B cell (primary cell): ENCODE data around the gene CHTOP. TPM values are rescaled to one million over a fixed set of nuclear protein-coding genes. Genes with fewer than 3 reads are reported as not detected.

Source experiments
- ATAC-seq: fragments of 200-7000 bp; cut with Tn5 transposase; one replicate; pipeline ENCODE4 v1.10.0; 2021; ENCODE audit warnings: low read depth, mild to moderate bottlenecking, moderate number of reproducible peaks, moderate library complexity
- CTCF ChIA-PET: fragments of 350-600 bp; sonication (Branson Sonifier 250); formaldehyde crosslinking; loops from one replicate; lab custom pipeline; 2021; ENCODE audit warnings: antibody characterized with exemption, inconsistent platforms; lab: Charles Lee
- POLR2A ChIA-PET: fragments of 350-600 bp; sonication (Branson Sonifier 250); formaldehyde crosslinking; loops from one replicate; lab custom pipeline; 2021; ENCODE audit warnings: antibody characterized with exemption; lab: Charles Lee
- DNase-seq: peaks from one replicate; pipeline ENCODE4 v3.0.0; 2013
- H2AFZ ChIP-seq: 2 replicates; pipeline ENCODE4 v1.6.1; 2012; ENCODE audit warnings: mild to moderate bottlenecking, low read depth, low read length; ENCODE audit not compliant: insufficient read depth, poor library complexity, severe bottlenecking
- H3K27ac ChIP-seq, 2 donors: 1 replicate in 1 of 2; 2 replicates in 1 of 2; pipeline ENCODE4 v1.5.1; 2012 to 2013; ENCODE audit warnings: low read length in 2 of 2, mild to moderate bottlenecking in 2 of 2, moderate library complexity in 1 of 2
- H3K27me3 ChIP-seq, 4 experiments: fragments of 200-600 bp in 1 of 4; sonication (generic) in 1 of 4; replicated peaks in 1 of 4; 1 replicate in 2 of 4; 2 replicates in 2 of 4; pipeline versions ENCODE4 v1.6.1 to v1.7.0; 2013 to 2016; ENCODE audit warnings: low read length in 3 of 4, mild to moderate bottlenecking in 2 of 4, mixed read lengths in 1 of 4, moderate library complexity in 1 of 4; ENCODE audit not compliant: insufficient read depth in 4 of 4, control insufficient read depth in 3 of 4; ENCODE audit errors: control extremely low read depth in 1 of 4
- H3K36me3 ChIP-seq, 2 experiments: replicated peaks in 1 of 2; 1 replicate in 1 of 2; 2 replicates in 1 of 2; pipeline versions ENCODE4 v1.6.1 to v1.7.1; 2013; ENCODE audit warnings: low read length in 1 of 2; ENCODE audit not compliant: insufficient read depth in 2 of 2, control insufficient read depth in 1 of 2; ENCODE audit errors: control extremely low read depth in 1 of 2, extremely low read depth in 1 of 2
- H3K4me1 ChIP-seq, 2 donors: fragments of 200-600 bp in 1 of 2; sonication (generic) in 1 of 2; 1 replicate in 1 of 2; 2 replicates in 1 of 2; pipeline versions ENCODE4 v1.5.1 to v1.6.1; 2013 to 2017; ENCODE audit warnings: low read length in 2 of 2; ENCODE audit not compliant: control insufficient read depth in 2 of 2, insufficient read depth in 2 of 2
- H3K4me2 ChIP-seq: replicated peaks from 2 replicates; pipeline ENCODE3; 2012; ENCODE audit warnings: mild to moderate bottlenecking, low read depth, low read length; ENCODE audit not compliant: poor library complexity, severe bottlenecking
- H3K4me3 ChIP-seq, 5 experiments: fragments of 200-600 bp in 1 of 5; sonication (generic) in 1 of 5; 1 replicate in 3 of 5; 2 replicates in 2 of 5; pipeline versions ENCODE4 v1.5.1 to v1.7.0; 2011 to 2016; ENCODE audit warnings: low read length in 4 of 5, mild to moderate bottlenecking in 4 of 5, low read depth in 2 of 5, control low read depth in 1 of 5, moderate library complexity in 1 of 5; ENCODE audit not compliant: insufficient read depth in 1 of 5; ENCODE audit errors: control extremely low read depth in 1 of 5, extremely low read depth in 1 of 5
- H3K79me2 ChIP-seq: fragments of 200-600 bp; sonication (generic); one replicate; pipeline ENCODE4 v1.6.0; 2016; ENCODE audit warnings: low read length; ENCODE audit not compliant: control insufficient read depth, insufficient read depth
- H3K9ac ChIP-seq: fragments of 200-600 bp; sonication (generic); 2 replicates; pipeline ENCODE4 v1.6.1; 2017; ENCODE audit warnings: mild to moderate bottlenecking, low read length, moderate library complexity
- H3K9me3 ChIP-seq, 3 donors: one replicate each; pipeline versions ENCODE4 v1.6.1 to v1.7.1; 2013; ENCODE audit warnings: low read length in 2 of 3; ENCODE audit not compliant: control insufficient read depth in 2 of 3, insufficient read depth in 1 of 3; ENCODE audit errors: control extremely low read depth in 1 of 3
- H4K20me1 ChIP-seq: 2 replicates; pipeline ENCODE4 v1.6.0; 2012; ENCODE audit warnings: mild to moderate bottlenecking, low read length; ENCODE audit not compliant: insufficient read depth, control insufficient read depth, poor library complexity, severe bottlenecking
- H3K27ac Mint-ChIP-seq: one replicate; pipeline ENCODE4 v1.8.0; 2021; ENCODE audit warnings: mixed read lengths
- H3K27me3 Mint-ChIP-seq: one replicate; pipeline ENCODE4 v1.8.0; 2021; ENCODE audit warnings: mixed read lengths
- H3K4me1 Mint-ChIP-seq: one replicate; pipeline ENCODE4 v1.8.0; 2021; ENCODE audit warnings: mixed read lengths
- H3K4me3 Mint-ChIP-seq: one replicate; pipeline ENCODE4 v1.8.0; 2021; ENCODE audit warnings: mixed read lengths
- H3K9me3 Mint-ChIP-seq: one replicate; pipeline ENCODE4 v1.8.0; 2022; ENCODE audit warnings: mixed read lengths; ENCODE audit not compliant: insufficient read depth
- EZH2 ChIP-seq: IDR thresholded peaks from 2 replicates; pipeline ENCODE4 v1.6.1; 2012; ENCODE audit warnings: borderline replicate concordance, low read depth, mild to moderate bottlenecking, moderate library complexity, low read length; ENCODE audit not compliant: insufficient read depth, poor library complexity, severe bottlenecking
- WGBS: methylation state at CpG from one replicate; pipeline ENCODE4 v1.1.5; 2013; ENCODE audit warnings: missing lambda C conversion rate; ENCODE audit not compliant: insufficient coverage; 5-methylcytosine and 5-hydroxymethylcytosine counted together
- intact Hi-C: fragments of 100-400 bp; cut with micrococcal nuclease; formaldehyde crosslinking; loops from one replicate; pipeline ENCODE4 v1.10.0; 2022
- polyA plus RNA-seq: library from polyadenylated mRNA; depleted of rRNA; stranded (reverse); fragments of >200 nt; gene quantifications from 2 replicates; pipeline ENCODE4 v1.2.3, GENCODE V29; 2012
- total RNA-seq, 2 donors: library from RNA; stranded (reverse); fragments of 120-200 nt in 1 of 2; gene quantifications; 1 replicate in 1 of 2; 2 replicates in 1 of 2; pipeline versions ENCODE4 v1.2.3 to v1.2.4, GENCODE V29; 2013 to 2022
- TF ChIP-seq, protein P1 (sequence below): fragments of 200-600 bp; IDR thresholded peaks from one replicate; pipeline ENCODE4 v1.8.0; 2022; ENCODE audit warnings: antibody characterized with exemption, mild to moderate bottlenecking

CHTOP gene
- total and polyA plus RNA-seq, 2 donors (not counting 1 experiment from before 2014, with no cell fraction given), result 87.0 to 156 TPM

DNA sequence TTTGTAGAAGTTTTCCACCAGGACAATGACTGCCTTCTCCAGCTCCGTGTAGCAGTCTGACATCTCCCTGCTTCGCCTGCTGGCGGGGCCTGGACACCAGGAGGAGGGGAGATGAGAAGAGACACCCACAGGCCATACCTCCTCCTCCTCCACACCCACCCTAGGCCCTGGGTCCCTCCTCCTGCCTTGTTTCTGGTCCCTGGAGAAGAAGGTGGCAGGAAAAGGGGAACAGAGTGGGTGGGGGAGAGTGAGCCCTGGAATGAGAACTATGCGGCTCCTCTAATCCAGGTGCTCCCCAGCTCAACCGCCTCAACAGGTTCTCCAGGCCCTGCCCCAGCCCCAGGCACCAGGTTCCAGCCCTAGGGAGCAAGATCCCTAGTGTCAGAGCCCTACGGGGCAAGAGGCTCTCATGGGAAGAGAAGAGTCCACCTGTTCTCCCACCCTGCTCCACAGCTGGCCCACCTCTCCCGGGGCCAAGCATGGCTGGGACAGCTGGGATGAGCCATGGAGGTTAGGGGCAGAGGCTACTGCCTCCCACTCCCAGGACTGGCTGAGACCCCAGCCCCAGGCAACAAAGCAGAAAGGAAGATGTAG lies 25.7 kb upstream of the CHTOP start:
- TF ChIP-seq, protein P1, sequence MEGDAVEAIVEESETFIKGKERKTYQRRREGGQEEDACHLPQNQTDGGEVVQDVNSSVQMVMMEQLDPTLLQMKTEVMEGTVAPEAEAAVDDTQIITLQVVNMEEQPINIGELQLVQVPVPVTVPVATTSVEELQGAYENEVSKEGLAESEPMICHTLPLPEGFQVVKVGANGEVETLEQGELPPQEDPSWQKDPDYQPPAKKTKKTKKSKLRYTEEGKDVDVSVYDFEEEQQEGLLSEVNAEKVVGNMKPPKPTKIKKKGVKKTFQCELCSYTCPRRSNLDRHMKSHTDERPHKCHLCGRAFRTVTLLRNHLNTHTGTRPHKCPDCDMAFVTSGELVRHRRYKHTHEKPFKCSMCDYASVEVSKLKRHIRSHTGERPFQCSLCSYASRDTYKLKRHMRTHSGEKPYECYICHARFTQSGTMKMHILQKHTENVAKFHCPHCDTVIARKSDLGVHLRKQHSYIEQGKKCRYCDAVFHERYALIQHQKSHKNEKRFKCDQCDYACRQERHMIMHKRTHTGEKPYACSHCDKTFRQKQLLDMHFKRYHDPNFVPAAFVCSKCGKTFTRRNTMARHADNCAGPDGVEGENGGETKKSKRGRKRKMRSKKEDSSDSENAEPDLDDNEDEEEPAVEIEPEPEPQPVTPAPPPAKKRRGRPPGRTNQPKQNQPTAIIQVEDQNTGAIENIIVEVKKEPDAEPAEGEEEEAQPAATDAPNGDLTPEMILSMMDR, result no peak
- no peak for ATAC-seq
- intact Hi-C loops, result no loop called here
- H3K27me3 ChIP-seq, result no peaks in the 10 kb centered on the region
- H3K9ac ChIP-seq, result no peak overlapping the region
- CTCF ChIA-PET, result no interaction called here
- no peak overlapping the region for H3K4me3 Mint-ChIP-seq
- no peak overlapping the region for H2AFZ ChIP-seq
- no peaks in the 10 kb centered on the region for H3K9me3 ChIP-seq
- DNase-seq, result no peak
- no peaks in the 10 kb centered on the region for H4K20me1 ChIP-seq
- peak overlapping the region; percentile 26 for H3K27ac Mint-ChIP-seq
- POLR2A ChIA-PET, result interaction anchor here (1.0 kb wide), 1 partner anchor 119 kb away, joined by 3 read pairs; the partner anchor contains the start of gene INTS3
- WGBS, result 93% methylated on average over 3 of the region's 7 CpGs
- no peak overlapping the region for H3K4me3 ChIP-seq
- H3K79me2 ChIP-seq, result no peaks in the 10 kb centered on the region
- peaks cover 0 to 4% of the 10 kb centered on the region in 2 donors for H3K4me1 ChIP-seq
- no peaks in the 10 kb centered on the region for H3K9me3 Mint-ChIP-seq
- H3K36me3 ChIP-seq, result no peaks in the 10 kb centered on the region
- H3K27me3 Mint-ChIP-seq, result no peaks in the 10 kb centered on the region
- no peak overlapping the region for H3K4me2 ChIP-seq
- peaks cover 2% of the 10 kb centered on the region for H3K4me1 Mint-ChIP-seq
- H3K27ac ChIP-seq, result no peak overlapping the region

DNA sequence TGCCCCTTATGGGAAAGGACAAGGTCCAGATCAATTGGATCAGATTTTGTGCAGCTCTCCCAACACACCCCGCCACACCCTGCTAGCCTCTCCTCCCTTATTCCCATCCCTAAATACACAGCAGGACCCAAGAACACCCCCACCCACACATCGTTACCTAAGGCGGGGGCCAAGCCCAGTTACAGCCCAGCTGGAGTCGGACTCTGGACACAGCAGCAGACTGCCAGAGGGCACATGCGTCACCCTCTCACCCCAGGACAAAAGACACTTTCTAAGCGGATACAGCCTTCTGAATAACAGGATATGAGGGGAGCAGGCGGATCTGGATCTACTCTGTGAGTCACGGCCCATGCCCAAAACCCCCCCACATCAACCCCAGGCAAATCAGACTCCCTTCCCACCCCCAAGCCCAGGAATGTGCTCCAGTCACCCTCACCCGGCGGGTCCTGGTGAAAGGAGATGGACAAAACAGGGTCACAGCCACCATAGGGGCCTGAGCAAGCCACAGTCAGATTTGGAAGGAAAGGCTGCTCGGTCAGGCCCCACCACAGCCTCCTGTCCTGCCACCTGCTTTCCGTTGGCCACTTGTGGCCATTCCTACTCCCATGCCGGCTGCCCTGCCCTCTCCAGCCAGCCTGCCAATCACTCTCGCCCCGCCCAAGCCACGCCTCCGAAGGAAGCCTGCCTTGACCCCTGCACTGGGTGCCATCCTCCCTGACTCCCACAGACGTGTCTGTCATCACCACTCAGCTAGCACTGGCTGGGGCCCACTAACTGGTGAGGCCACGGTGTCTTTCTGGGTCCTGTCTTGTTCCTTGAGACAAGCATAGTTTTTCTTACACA lies 24.9 kb upstream of the CHTOP start:
- H4K20me1 ChIP-seq, result no peaks in the 10 kb centered on the region
- Mint-ChIP-seq H3K9me3 (no peaks in the 10 kb centered on the region), H3K27me3 (no peaks in the 10 kb centered on the region), H3K4me3 (no peak overlapping the region), H3K4me1 (peaks cover 2% of the 10 kb centered on the region), H3K27ac (no peak overlapping the region)
- H3K36me3 ChIP-seq, result no peaks in the 10 kb centered on the region
- no peak for TF ChIP-seq EZH2
- TF ChIP-seq, protein P1, result no peak
- no peak overlapping the region for H3K4me3 ChIP-seq
- H3K27ac ChIP-seq, result no peak overlapping the region
- no peaks in the 10 kb centered on the region for H3K79me2 ChIP-seq
- no peak for ATAC-seq
- no peak overlapping the region for H2AFZ ChIP-seq
- H3K9ac ChIP-seq, result no peak overlapping the region
- WGBS, result 92% methylated on average over 16 of the region's 19 CpGs
- H3K27me3 ChIP-seq, result no peaks in the 10 kb centered on the region
- ChIA-PET CTCF (no interaction called here), POLR2A (no interaction called here)
- intact Hi-C loops, result no loop called here
- H3K4me1 ChIP-seq, result peaks cover 0 to 4% of the 10 kb centered on the region in 2 donors
- DNase-seq, result no peak
- H3K4me2 ChIP-seq, result no peak overlapping the region
- H3K9me3 ChIP-seq, result no peaks in the 10 kb centered on the region
